ENCODE data around the gene CAPZA2.
"Not testable (repeated sequence)": the region's sequence is repeated elsewhere in the genome, so short reads cannot be mapped to it uniquely, and the experiment has no call there.

The CAPZA2 gene

GRCh38 chr7:116862234-116862950, at the start of gene CAPZA2:
Gene CAPZA2, plus strand, starts transcription at chr7:116862587. Its CDS starts 25 bp downstream, at chr7:116862612.
- DNase-seq = peak; percentile 86

- no peak for DNase-seq
These were observed 49.5 kb upstream of the CAPZA2 start for GRCh38 chr7:116812860-116813259.

- DNase-seq = not testable (repeated sequence)
These were observed 49.0 kb upstream of the CAPZA2 start for GRCh38 chr7:116813371-116813770.

GRCh38 chr7:116815041-116815440, 47.3 kb upstream of the CAPZA2 start:
- no peak for DNase-seq

- no peak for DNase-seq
These were observed 42.2 kb upstream of the CAPZA2 start for GRCh38 chr7:116820149-116820548.

GRCh38 chr7:116821647-116822046, 40.7 kb upstream of the CAPZA2 start:
- DNase-seq = not testable (repeated sequence)

- no peak for DNase-seq
These were observed 37.9 kb upstream of the CAPZA2 start for GRCh38 chr7:116824449-116824848.

GRCh38 chr7:116828281-116828680, 34.1 kb upstream of the CAPZA2 start:
- no peak for DNase-seq

- no peak for DNase-seq
These were observed 33.3 kb upstream of the CAPZA2 start for GRCh38 chr7:116829041-116829440.

GRCh38 chr7:116829493-116829892, 32.9 kb upstream of the CAPZA2 start:
- DNase-seq = no peak

- DNase-seq = no peak
These were observed 29.7 kb upstream of the CAPZA2 start for GRCh38 chr7:116832692-116833091.

- no peak for DNase-seq
These were observed 27.4 kb upstream of the CAPZA2 start for GRCh38 chr7:116834815-116835504.

GRCh38 chr7:116836048-116836447, 26.3 kb upstream of the CAPZA2 start:
- no peak for DNase-seq

GRCh38 chr7:116836911-116837310, 25.5 kb upstream of the CAPZA2 start:
- no peak for DNase-seq

- DNase-seq = no peak
These were observed 24.8 kb upstream of the CAPZA2 start for GRCh38 chr7:116837586-116837985.

- no peak for DNase-seq
These were observed 22.1 kb upstream of the CAPZA2 start for GRCh38 chr7:116840256-116840655.

GRCh38 chr7:116842371-116842770, 20.0 kb upstream of the CAPZA2 start:
- no peak for DNase-seq

GRCh38 chr7:116843378-116843777, 19.0 kb upstream of the CAPZA2 start:
- no peak for DNase-seq

GRCh38 chr7:116851175-116851574, 11.2 kb upstream of the CAPZA2 start:
- no peak for DNase-seq

GRCh38 chr7:116851671-116852070, 10.7 kb upstream of the CAPZA2 start:
- no peak for DNase-seq

GRCh38 chr7:116854132-116854531, 8.3 kb upstream of the CAPZA2 start:
- no peak for DNase-seq

GRCh38 chr7:116857052-116857451, 5.3 kb upstream of the CAPZA2 start:
- no peak for DNase-seq

GRCh38 chr7:116859323-116859722, 3.1 kb upstream of the CAPZA2 start:
- no peak for DNase-seq

- no peak for DNase-seq
These were observed 670 bp upstream of the CAPZA2 start for GRCh38 chr7:116861717-116862116.
